ENCODE measurements around the gene EIF2S3B.
"Not testable (repeated sequence)": the region's sequence is repeated elsewhere in the genome, so short reads cannot be mapped to it uniquely, and the experiment has no call there.

EIF2S3B gene

DNA sequence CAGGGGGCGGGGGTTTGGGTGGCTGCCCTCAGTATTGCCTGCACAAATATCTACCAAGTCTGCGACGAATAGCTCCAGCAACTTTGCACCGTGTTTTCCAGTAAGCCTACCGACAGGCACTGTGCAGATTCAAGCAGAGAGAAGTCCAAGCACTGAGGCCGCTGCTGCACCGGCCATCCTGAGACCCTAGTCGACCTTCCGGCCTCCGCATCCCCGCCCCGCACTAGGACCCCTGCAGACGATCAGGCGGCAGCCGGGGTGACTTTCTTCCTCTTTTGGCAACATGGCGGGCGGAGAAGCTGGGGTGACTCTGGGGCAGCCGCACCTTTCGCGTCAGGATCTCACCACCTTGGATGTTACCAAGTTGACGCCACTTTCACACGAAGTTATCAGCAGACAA, at the start of gene EIF2S3B:
Gene EIF2S3B, plus strand, starts transcription at position 271 of the 400 bp plus-strand sequence. Its CDS starts 13 bp downstream, at position 284.
- DNase-seq = no peak

DNA sequence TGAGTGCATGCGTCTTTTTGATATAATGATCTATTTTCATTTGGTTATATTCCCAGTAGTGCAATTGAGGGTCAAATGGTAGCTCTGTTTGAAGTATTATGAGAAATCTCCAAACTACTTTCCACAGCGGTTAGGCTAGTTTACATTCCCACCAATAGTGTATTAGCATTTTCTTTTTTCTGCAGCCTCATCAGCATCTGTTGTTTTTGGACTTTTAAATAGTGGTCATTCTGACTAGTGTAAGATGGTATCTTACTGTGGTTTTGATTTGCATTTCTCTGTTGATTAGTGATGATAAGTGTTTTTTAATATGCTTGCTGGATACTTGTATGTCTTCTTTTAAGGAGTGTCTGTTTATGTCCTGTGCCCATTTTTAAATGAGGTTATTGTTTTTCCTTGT, 48.8 kb upstream of the EIF2S3B start:
- DNase-seq = no peak

- DNase-seq = no peak
Observed at GRCh38 chr12:10457760-10458159, 47.9 kb upstream of the EIF2S3B start.

GRCh38 chr12:10466311-10466710, 39.4 kb upstream of the EIF2S3B start:
- no peak for DNase-seq

DNA sequence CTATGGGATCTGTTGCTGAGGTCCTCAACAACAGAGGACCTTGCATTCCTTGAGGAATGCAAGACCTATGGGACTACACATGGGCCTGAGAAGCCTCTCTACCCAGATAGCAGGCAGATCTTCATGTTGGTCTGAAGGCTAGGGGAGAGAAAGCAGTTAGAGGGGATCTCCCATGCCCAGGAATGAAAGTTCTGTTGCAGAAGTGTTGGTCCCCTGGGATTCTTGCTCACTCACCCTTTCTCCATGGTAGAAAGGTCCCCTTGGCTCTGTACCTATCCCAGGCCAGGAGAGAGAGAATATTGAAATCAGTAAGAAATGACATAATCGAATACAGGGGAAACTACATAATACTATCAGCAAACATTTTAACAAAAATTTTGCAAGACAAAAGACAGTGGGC, 36.0 kb upstream of the EIF2S3B start:
- DNase-seq = no peak

DNA sequence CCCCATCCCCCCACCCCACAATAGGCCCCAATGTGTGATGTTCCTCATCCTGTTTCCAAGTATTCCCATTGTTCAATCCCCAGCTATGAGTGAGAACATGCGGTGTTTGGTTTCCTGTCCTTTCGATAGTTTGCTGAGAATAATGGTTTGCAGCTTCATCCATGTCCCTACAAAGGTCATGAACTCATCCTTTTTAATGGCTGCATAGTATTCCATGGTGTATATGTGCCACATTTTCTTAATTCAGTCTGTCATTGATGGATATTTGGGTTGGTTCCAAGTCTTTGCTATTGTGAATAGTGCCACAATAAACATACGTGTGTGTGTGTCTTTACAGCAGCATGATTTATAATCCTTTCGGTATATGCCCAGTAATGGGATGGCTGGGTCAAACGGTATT, 32.9 kb upstream of the EIF2S3B start:
- DNase-seq = not testable (repeated sequence)

GRCh38 chr12:10481901-10482300, 23.8 kb upstream of the EIF2S3B start:
- peak; percentile 55 for DNase-seq

GRCh38 chr12:10487328-10487727, 18.4 kb upstream of the EIF2S3B start:
- DNase-seq = not testable (repeated sequence)

DNA sequence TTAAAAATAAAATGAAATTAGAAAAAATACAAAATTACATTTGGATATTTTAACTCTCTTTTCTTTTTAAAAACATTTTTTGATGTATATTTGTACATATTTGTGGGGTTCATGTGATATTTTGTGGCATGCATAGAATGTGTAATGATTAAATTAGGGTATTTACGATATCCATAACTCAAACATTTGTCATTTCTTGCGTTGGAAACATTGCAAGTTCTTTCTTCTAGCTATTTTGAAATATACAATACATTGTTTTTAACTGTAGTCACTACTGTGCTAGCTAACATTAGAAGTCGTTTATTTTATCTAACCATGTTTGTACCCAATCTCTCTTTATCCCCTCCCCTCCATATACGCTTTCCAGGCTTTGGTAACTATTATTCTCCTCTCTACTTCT, 13.9 kb upstream of the EIF2S3B start:
- DNase-seq = no peak

- DNase-seq = peak; percentile 63
Observed at GRCh38 chr12:10497602-10498001, 8.1 kb upstream of the EIF2S3B start.

- no peak for DNase-seq
Observed at GRCh38 chr12:10498042-10498441, 7.6 kb upstream of the EIF2S3B start.

DNA sequence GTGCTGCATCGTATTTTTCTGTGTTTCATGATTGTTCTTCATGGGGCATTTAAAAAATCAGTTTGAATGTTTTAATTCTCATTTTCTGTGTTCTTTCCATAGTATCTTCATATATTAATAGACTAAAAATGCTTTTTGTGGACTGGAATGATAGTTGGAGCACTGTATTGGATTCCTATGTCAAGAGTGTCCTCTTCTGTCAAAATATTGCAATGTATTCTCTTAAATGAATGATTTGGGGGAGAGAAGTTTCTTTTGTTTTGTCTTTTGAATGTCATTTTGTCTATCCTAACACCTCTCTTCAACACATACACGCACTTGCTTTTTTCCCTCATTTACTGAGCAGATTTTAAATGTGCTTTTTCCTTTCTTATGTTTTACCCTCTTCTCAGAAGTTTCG, 4.7 kb upstream of the EIF2S3B start:
- DNase-seq = no peak

GRCh38 chr12:10503460-10503859, 2.2 kb upstream of the EIF2S3B start:
- peak; percentile 28 for DNase-seq

DNA sequence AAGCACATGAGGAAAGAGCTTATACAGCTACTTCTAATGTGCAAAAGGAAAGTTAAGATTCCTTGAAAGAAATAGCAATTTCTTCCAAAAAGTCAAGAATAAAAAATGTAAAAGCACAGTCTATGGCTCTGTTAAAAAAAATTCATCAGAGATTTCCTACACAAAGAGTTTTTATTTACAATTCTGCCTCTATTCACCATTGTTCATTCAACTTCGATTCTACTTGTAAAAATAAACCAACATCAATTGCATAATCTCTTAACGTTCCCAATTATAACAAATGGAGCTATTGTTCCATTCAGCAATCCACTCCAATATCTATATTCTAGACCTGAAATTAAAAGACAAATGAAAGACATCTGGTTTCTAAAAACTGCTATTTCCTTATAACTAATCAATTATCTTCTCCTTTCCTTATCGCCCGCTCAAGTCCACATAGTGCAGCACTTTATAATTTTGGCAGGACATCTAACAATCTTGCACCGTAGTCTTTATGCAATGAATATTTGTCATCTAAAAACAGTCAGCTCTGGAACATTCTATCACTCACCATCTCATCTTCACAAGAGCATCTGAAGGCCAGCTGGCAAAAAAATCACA, 6.2 kb downstream of the EIF2S3B start:
- no peak for DNase-seq

DNA sequence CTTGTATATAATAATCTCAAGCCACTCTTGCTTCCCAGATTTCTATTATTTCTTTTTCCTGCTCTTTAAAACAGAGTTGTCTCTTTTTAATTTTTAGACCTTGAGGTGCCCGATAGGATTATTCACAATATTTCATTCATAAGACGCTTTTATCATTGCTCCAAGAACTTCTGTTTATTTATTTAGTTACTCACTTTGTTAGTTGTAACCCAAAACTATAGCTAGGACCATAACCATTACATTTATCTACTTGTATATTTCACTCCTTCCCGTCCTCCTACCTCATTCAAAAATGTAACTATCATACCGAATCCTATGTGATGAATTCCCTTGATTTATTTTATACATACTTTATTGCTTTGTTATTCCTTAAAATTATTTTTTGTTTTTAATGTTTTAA, 7.1 kb downstream of the EIF2S3B start:
- DNase-seq = no peak

DNA sequence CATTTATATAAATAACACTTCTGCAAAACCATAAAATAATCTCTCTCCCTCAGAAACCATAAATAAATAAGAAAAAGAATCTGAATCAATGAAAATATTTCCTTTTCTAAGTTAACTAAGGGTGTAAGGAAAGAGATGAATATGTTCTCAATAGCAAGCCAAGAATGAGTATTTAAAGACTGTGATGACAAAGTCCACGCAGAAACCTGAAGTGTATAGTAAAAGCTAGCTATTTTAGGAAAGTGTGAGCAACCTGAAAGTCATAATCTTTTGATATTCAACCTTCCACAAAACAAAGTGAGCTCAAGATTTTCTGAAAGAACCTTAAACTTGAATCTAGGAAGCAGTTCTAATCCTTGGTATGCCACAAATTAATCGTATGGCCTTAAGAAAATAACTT, 15.9 kb downstream of the EIF2S3B start:
- DNase-seq = no peak

DNA sequence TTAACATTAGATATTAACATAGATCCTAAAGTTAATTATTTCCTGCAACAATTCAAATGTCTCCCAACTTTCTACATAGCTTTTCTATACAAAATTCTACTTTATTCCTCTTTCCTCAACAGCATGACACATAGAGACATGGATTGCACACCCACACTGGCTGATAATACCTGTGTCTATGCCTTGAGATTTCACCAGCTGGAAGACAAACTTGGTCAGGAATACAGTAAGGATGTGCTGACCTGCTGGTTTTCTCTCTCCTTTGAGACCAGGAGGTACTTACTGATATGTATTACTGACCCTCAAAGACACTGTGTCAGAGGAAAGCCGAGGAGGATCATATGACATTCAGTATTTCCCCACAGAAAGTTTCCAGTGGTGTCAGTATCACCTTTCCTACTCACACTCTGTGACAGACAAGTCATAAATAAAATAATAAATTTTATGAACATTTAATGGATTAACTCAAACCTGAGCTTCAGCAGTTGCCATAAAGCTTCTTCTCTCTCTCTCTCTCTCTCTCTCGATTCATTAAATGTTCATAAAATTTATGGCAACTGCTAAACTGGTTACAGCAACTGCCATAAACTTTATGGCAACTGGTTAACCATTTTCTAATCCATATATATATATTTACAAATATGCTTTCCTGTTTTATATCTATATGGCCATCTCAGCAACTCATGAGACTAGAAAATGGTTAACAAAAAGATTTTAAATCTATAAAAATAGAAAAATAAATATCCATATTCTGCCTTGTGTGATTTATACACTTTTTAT, 22.7 kb downstream of the EIF2S3B start:
- no peak for DNase-seq

- no peak for DNase-seq
Observed at GRCh38 chr12:10529603-10530002, 23.9 kb downstream of the EIF2S3B start.

GRCh38 chr12:10537721-10538120, 32.0 kb downstream of the EIF2S3B start:
- no peak for DNase-seq

DNA sequence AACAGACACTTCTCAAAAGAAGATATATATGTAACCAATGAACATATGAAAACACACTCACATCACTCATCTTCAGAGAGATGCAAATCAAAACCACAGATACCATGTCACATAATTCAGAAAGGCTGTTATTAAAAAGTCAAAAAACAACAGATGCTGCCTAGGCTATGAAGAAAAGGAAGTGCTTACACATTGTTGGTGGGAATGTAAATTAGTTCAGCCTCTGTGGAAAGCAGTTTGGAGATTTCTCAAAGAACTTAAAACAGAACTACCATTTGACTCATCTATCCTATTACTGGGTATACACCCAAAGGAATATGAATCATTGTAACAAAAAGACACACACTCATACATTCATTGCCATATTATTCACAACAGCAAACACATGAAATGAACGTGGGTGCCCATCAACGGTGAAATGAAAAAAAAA, 35.1 kb downstream of the EIF2S3B start:
- peak; percentile 20 for DNase-seq

DNA sequence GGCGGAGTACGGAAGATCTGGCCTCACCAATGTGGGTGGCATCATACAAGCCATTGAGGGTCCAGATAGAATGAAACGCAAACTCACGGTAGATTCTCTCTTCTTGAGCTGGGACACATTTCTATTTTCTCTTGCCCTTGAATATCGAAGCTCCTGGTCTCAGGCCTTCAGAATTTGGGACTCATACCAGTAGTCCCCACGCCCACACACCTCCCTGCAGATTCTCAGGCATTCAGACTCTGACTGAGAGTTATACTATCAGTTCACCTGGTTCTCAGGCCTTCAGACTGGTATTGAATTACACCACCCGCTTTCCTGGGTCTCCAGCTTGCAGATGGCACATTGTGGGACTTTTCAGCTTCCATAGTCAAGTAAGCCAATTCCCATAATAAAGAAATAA, 37.8 kb downstream of the EIF2S3B start:
- no peak for DNase-seq

DNA sequence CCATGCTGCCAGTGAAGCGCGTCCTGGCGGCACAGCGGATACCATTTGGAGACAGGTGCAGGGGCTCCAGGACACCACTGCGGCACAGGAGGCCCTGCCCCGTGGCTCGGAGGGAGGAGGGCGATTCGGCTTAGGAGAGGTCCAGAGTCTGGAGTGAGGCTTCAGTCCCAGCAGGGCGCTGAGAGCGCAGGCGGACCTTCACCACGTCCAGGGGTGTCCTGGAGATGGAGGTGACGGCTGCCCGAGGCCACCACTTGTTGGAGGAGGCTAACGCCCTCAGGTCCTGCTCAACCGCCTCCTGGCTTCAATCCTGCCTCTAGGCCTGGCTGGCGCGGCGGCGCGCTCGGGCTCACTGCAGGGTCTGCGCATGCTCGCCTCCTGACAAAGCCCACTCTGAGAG, 45.7 kb downstream of the EIF2S3B start:
- DNase-seq = no peak

GRCh38 chr12:10553148-10553547, 47.5 kb downstream of the EIF2S3B start:
- DNase-seq = peak; percentile 49

DNA sequence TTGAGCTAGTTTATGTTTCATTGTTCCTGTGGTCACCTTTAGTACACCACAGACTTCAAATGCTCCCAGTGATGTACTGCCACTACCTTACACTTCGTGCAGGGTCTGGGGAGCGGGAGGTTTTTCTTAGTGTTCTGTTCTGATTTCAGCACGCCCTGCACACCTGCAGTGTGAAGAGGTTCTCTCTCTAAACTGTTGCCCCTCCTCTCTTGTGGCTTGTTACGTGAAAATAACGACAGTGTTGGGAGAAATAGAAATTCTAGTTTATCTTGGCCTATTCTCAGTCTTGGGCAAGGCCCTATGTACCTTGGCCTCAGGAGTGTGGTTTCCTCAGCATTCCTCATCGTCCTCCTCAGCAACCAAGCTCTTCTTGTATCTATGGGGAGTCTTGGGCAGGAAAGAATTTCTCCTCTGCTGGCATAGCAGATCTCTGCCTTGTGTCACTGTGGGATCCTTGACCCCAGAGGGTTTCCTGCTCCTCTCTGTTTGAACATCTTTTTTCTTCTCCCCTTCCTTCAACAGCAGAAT, 48.6 kb downstream of the EIF2S3B start:
- peak; percentile 65 for DNase-seq
